Liver (tissue), 9 donors: Measurements from ENCODE around the gene THUMPD2. TPM values are rescaled to one million over a fixed set of nuclear protein-coding genes. Genes with fewer than 3 reads are reported as not detected.

Experiments used
- DNase-seq: peaks from one replicate; pipeline ENCODE4 v3.0.0-alpha.2; 2017; ENCODE audit warnings: low spot score
- H3K27ac ChIP-seq, 2 donors: one replicate each; pipeline ENCODE4 v1.7.0; 2013; ENCODE audit warnings: inconsistent platforms in 2 of 2, low read length in 2 of 2, control low read depth in 1 of 2, low read depth in 1 of 2, mild to moderate bottlenecking in 1 of 2
- H3K27me3 ChIP-seq, 4 donors: one replicate each; pipeline versions ENCODE4 v1.6.1 to v1.7.0; 2013; ENCODE audit warnings: low read length in 3 of 4, inconsistent platforms in 1 of 4, mild to moderate bottlenecking in 1 of 4, moderate library complexity in 1 of 4; ENCODE audit not compliant: control insufficient read depth in 4 of 4, insufficient read depth in 4 of 4
- H3K36me3 ChIP-seq, 4 donors: one replicate each; pipeline versions ENCODE4 v1.6.1 to v1.7.0; 2013; ENCODE audit warnings: low read length in 3 of 4, mild to moderate bottlenecking in 3 of 4, low read depth in 1 of 4, moderate library complexity in 1 of 4; ENCODE audit not compliant: control insufficient read depth in 4 of 4, insufficient read depth in 3 of 4
- H3K4me1 ChIP-seq, 4 donors: one replicate each; pipeline versions ENCODE4 v1.6.1 to v1.7.0; 2013; ENCODE audit warnings: low read length in 3 of 4, mild to moderate bottlenecking in 3 of 4, moderate library complexity in 1 of 4; ENCODE audit not compliant: control insufficient read depth in 4 of 4, insufficient read depth in 4 of 4
- H3K4me3 ChIP-seq, 3 donors: one replicate each; pipeline versions ENCODE4 v1.6.1 to v1.7.0; 2013; ENCODE audit warnings: low read length in 3 of 3, control low read depth in 1 of 3, low read depth in 1 of 3, mild to moderate bottlenecking in 1 of 3
- H3K9ac ChIP-seq, 2 donors: one replicate each; pipeline ENCODE4 v1.7.0; 2013; ENCODE audit warnings: low read length in 2 of 2, mild to moderate bottlenecking in 2 of 2, moderate library complexity in 2 of 2, control low read depth in 1 of 2, low read depth in 1 of 2
- H3K9me3 ChIP-seq, 4 donors: one replicate each; pipeline versions ENCODE4 v1.6.1 to v1.7.0; 2013; ENCODE audit warnings: low read length in 3 of 4; ENCODE audit not compliant: control insufficient read depth in 4 of 4
- CTCF ChIP-seq: fragments of 150-350 bp; IDR thresholded peaks from 2 replicates; pipeline ENCODE4 v1.5.1; 2017; ENCODE audit warnings: improper control_type of control experiment, low read depth, low read length; ENCODE audit not compliant: missing input control
- EGR1 ChIP-seq, 2 donors: IDR thresholded peaks; 2 replicates each; pipeline ENCODE4 v1.6.1; 2016 to 2018; ENCODE audit warnings: antibody characterized with exemption in 2 of 2, low read depth in 2 of 2
- FOXA1 ChIP-seq: IDR thresholded peaks from 2 replicates; pipeline ENCODE4 v1.6.1; 2016; ENCODE audit warnings: antibody characterized with exemption
- FOXA2 ChIP-seq: IDR thresholded peaks from 2 replicates; pipeline ENCODE4 v1.6.1; 2016; ENCODE audit warnings: antibody characterized with exemption
- GABPA ChIP-seq, 2 donors: IDR thresholded peaks in 1 of 2; conservative IDR thresholded peaks in 1 of 2; 2 replicates each; pipeline ENCODE4 v1.6.1; 2016; ENCODE audit warnings: antibody characterized with exemption in 2 of 2, mild to moderate bottlenecking in 1 of 2, moderate library complexity in 1 of 2
- HNF4A ChIP-seq, 2 donors: conservative IDR thresholded peaks; 2 replicates each; pipeline ENCODE4 v1.6.1; 2016; ENCODE audit warnings: antibody characterized with exemption in 2 of 2, mild to moderate bottlenecking in 2 of 2
- HNF4G ChIP-seq: IDR thresholded peaks from 2 replicates; pipeline ENCODE4 v1.6.1; 2016; ENCODE audit warnings: antibody characterized with exemption
- JUND ChIP-seq, 2 donors: IDR thresholded peaks; 2 replicates each; pipeline ENCODE4 v1.6.1; 2016; ENCODE audit warnings: antibody characterized with exemption in 2 of 2
- NR2F2 ChIP-seq: IDR thresholded peaks from 2 replicates; pipeline ENCODE4 v1.6.1; 2016; ENCODE audit warnings: antibody characterized with exemption
- REST ChIP-seq: IDR thresholded peaks from 2 replicates; pipeline ENCODE4 v1.6.1; 2016; ENCODE audit warnings: antibody characterized with exemption, mild to moderate bottlenecking
- RXRA ChIP-seq, 2 donors: IDR thresholded peaks; 2 replicates each; pipeline ENCODE4 v1.6.1; 2017 to 2018; ENCODE audit warnings: antibody characterized with exemption in 2 of 2, mild to moderate bottlenecking in 1 of 2
- SP1 ChIP-seq: IDR thresholded peaks from 2 replicates; pipeline ENCODE4 v1.6.1; 2018; ENCODE audit warnings: antibody characterized with exemption, mild to moderate bottlenecking
- TAF1 ChIP-seq: conservative IDR thresholded peaks from 2 replicates; pipeline ENCODE4 v1.6.1; 2016; ENCODE audit warnings: antibody characterized with exemption, mild to moderate bottlenecking
- YY1 ChIP-seq: IDR thresholded peaks from 2 replicates; pipeline ENCODE4 v1.6.1; 2016; ENCODE audit warnings: antibody characterized with exemption, mild to moderate bottlenecking
- ZBTB33 ChIP-seq: IDR thresholded peaks from 2 replicates; pipeline ENCODE4 v1.6.1; 2016; ENCODE audit warnings: antibody characterized with exemption
- WGBS: extraction: QIAGEN DNeasy Blood & Tissue Kit; methylation state at CpG from one replicate; pipeline ENCODE4 v1.1.7; 2013; 5-methylcytosine and 5-hydroxymethylcytosine counted together
- polyA plus RNA-seq, 2 donors: library from polyadenylated mRNA; stranded (reverse) in 1 of 2; unstranded in 1 of 2; fragments of 200-250 nt in 1 of 2; fragments of >200 nt in 1 of 2; fragmentation: Nextera tagmentation in 1 of 2; extraction: Ambion mirVana in 1 of 2; gene quantifications; one replicate each; pipeline versions ENCODE4 v1.2.1 to v1.2.3, GENCODE V29; 2013 to 2015
- total RNA-seq, 2 donors: library from RNA; depleted of rRNA; stranded (reverse); fragments of >200 nt; gene quantifications; one replicate each; pipeline ENCODE4 v1.2.3, GENCODE V29; 2014
- TF ChIP-seq, protein P1 (sequence below): IDR thresholded peaks from 2 replicates; pipeline ENCODE4 v1.6.1; 2016; ENCODE audit warnings: antibody characterized with exemption
- donor health status: healthy.
- donor health status: healthy.
- donor health status: healthy.
- donor health status: healthy.
- donor health status: healthy.

Gene THUMPD2
- total and polyA plus RNA-seq, 4 donors: 2.2 to 5.9 (median 5.0) TPM

DNA sequence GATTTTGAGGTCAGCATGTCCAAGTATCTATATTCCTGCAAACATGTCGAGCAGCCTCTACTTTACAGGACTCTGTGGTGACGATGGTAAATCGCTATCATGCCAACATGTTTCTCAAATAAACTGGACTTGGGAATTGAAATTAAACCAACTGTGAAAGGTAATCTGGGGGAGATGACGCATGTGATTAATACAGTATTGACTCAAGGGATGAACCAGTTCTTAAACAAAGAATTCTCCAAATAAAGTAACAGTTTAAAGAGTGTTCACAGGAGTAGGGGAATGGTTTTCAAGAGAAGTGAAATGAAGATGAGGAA, 54.3 kb downstream of the THUMPD2 start:
- WGBS: 92% methylated on average over 4 of the region's 4 CpGs
- no peak overlapping the region for H3K27ac ChIP-seq
- TF ChIP-seq FOXA1: no peak
- no peak for TF ChIP-seq SP1
- TF ChIP-seq NR2F2: no peak
- TF ChIP-seq RXRA (IDR thresholded peaks at IDR 0.05): no peak
- TF ChIP-seq TAF1: no peak
- TF ChIP-seq REST: no peak
- TF ChIP-seq HNF4G: no peak
- no peak for TF ChIP-seq CTCF
- no peak for TF ChIP-seq JUND (IDR thresholded peaks at IDR 0.05)
- TF ChIP-seq, protein P1, sequence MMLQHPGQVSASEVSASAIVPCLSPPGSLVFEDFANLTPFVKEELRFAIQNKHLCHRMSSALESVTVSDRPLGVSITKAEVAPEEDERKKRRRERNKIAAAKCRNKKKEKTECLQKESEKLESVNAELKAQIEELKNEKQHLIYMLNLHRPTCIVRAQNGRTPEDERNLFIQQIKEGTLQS: no peak
- TF ChIP-seq FOXA2: no peak
- TF ChIP-seq EGR1 (IDR thresholded peaks at IDR 0.05; ENCODE audit: low read depth in 2 of 2): no peak
- TF ChIP-seq ZBTB33: no peak
- H3K4me1 ChIP-seq: no peaks in the 10 kb centered on the region
- no peaks in the 10 kb centered on the region for H3K36me3 ChIP-seq
- no peaks in the 10 kb centered on the region for H3K27me3 ChIP-seq
- no peaks in the 10 kb centered on the region for H3K9me3 ChIP-seq
- no peak overlapping the region for H3K9ac ChIP-seq
- H3K4me3 ChIP-seq: no peak overlapping the region
- no peak for DNase-seq

DNA sequence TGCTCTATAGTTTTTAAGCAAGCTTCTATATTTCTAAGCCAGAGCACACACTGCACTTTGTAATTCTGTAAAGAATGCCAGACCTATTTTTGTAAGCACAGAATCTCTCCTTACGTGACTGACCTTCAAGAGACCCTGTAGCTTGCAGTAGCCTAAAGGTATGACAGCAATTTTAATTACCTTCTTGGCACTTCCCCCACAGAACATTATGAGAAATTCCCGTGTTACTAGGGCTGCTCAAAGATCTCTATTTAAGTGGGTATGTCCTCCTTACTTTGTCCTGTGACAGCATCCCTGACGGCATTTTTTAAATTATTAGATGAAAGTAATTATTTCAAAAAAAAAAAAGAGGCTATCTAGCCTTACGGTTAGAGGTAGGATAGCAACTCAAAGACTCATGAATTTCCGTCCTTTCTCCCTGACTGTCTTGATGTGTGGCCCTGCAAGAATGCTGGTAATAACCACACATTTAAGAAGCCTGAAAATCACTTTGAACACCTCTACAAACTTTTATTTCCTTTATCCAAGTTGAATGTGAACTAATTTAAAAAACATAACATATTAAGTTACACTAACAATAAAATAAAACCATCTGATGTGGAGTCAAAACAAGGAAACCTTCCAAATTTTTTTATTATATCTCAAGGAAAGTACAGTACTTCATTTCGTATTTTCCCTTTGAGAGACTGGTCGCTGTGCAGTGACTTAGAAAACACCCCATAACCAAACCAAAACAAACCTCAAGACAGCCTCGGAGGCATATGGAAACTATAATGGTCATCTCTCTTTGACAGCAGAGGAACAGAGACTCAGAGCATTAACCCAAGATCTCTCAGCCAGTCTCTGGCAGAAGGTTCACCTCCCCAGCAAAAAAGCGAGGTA, 54.9 kb downstream of the THUMPD2 start:
- WGBS: 87% methylated on average over 9 of the region's 9 CpGs
- no peak overlapping the region for H3K4me3 ChIP-seq
- H3K4me1 ChIP-seq: no peaks in the 10 kb centered on the region
- no peak overlapping the region for H3K9ac ChIP-seq
- DNase-seq: no peak
- H3K9me3 ChIP-seq: no peaks in the 10 kb centered on the region
- H3K27ac ChIP-seq: no peak overlapping the region
- no peaks in the 10 kb centered on the region for H3K36me3 ChIP-seq
- H3K27me3 ChIP-seq: no peaks in the 10 kb centered on the region
- no peak for TF ChIP-seq FOXA1
- TF ChIP-seq RXRA (IDR thresholded peaks at IDR 0.05): no peak
- no peak for TF ChIP-seq ZBTB33
- TF ChIP-seq HNF4A (conservative IDR thresholded peaks at IDR 0.05): no peak
- TF ChIP-seq HNF4G: no peak
- no peak for TF ChIP-seq YY1
- TF ChIP-seq SP1: no peak
- no peak for TF ChIP-seq FOXA2
- no peak for TF ChIP-seq GABPA (IDR thresholded peaks at IDR 0.05 in 1 of 2, conservative IDR thresholded peaks at IDR 0.05 in 1 of 2)
- TF ChIP-seq TAF1: no peak
- no peak for TF ChIP-seq NR2F2
- no peak for TF ChIP-seq REST
